HL-60 (cell line): Measurements from ENCODE around the gene DOC2A.

Source experiments
- CTCF ChIP-seq: IDR thresholded peaks from one replicate; pipeline ENCODE4 v1.5.1; 2011; ENCODE audit warnings: low read length, control low read depth, inconsistent platforms; ENCODE audit not compliant: insufficient read depth
- POLR2AphosphoS5 ChIP-seq: IDR thresholded peaks from 2 replicates; pipeline ENCODE4 v1.6.1; 2012; ENCODE audit warnings: low read depth
- REST ChIP-seq: IDR thresholded peaks from 2 replicates; pipeline ENCODE4 v1.6.1; 2012; ENCODE audit warnings: low read depth; ENCODE audit not compliant: insufficient replicate concordance

- no peak for TF ChIP-seq CTCF
- TF ChIP-seq POLR2AphosphoS5: no peak
- no peak for TF ChIP-seq REST
These were observed 48.4 kb downstream of the DOC2A start for GRCh38 chr16:29962344-29962994.
